Measurements from ENCODE around the gene TAF3.

TAF3 gene

GRCh38 chr10:7933262-7933661 is 115.0 kb downstream of the TAF3 start:
- no peaks in the 10 kb centered on the region for H3K4me1 ChIP-seq (ENCODE audit: insufficient read depth, insufficient read length)
- TF ChIP-seq SUZ12 (IDR thresholded peaks at IDR 0.05; ENCODE audit: extremely low read depth, insufficient read depth, insufficient read length) (no peak), ZNF274 (IDR thresholded peaks at IDR 0.05; ENCODE audit: low read depth, low read length) (no peak), YY1 (IDR thresholded peaks at IDR 0.05; ENCODE audit: insufficient read depth, insufficient read length) (no peak)
- H3K4me3 ChIP-seq (ENCODE audit: insufficient read length, low read depth), result no peak overlapping the region
- no peaks in the 10 kb centered on the region for H3K9me3 ChIP-seq (ENCODE audit: insufficient read depth, low read length)
- H3K27me3 ChIP-seq (ENCODE audit: insufficient read depth, insufficient read length), result no peaks in the 10 kb centered on the region
- H3K36me3 ChIP-seq (ENCODE audit: insufficient read depth, insufficient read length, low read length), result no peaks in the 10 kb centered on the region
- H3K9ac ChIP-seq (ENCODE audit: insufficient read length, low read depth), result no peak overlapping the region
- no peak for DNase-seq (ENCODE audit: low read depth, low spot score)

GRCh38 chr10:7933757-7934156 is 115.5 kb downstream of the TAF3 start:
- Histone ChIP-seq H3K4me1 (ENCODE audit: insufficient read depth, insufficient read length) (no peaks in the 10 kb centered on the region), H3K36me3 (ENCODE audit: insufficient read depth, insufficient read length, low read length) (no peaks in the 10 kb centered on the region), H3K9me3 (ENCODE audit: insufficient read depth, low read length) (no peaks in the 10 kb centered on the region), H3K27me3 (ENCODE audit: insufficient read depth, insufficient read length) (no peaks in the 10 kb centered on the region), H3K9ac (ENCODE audit: insufficient read length, low read depth) (no peak overlapping the region), H3K4me3 (ENCODE audit: insufficient read length, low read depth) (no peak overlapping the region)
- no peak for DNase-seq (ENCODE audit: low read depth, low spot score)
- TF ChIP-seq YY1 (IDR thresholded peaks at IDR 0.05; ENCODE audit: insufficient read depth, insufficient read length) (no peak), ZNF274 (IDR thresholded peaks at IDR 0.05; ENCODE audit: low read depth, low read length) (no peak), SUZ12 (IDR thresholded peaks at IDR 0.05; ENCODE audit: extremely low read depth, insufficient read depth, insufficient read length) (no peak)

- no peak for TF ChIP-seq ZNF274 (IDR thresholded peaks at IDR 0.05; ENCODE audit: low read depth, low read length)
- no peak for TF ChIP-seq SUZ12 (IDR thresholded peaks at IDR 0.05; ENCODE audit: extremely low read depth, insufficient read depth, insufficient read length)
- TF ChIP-seq YY1 (IDR thresholded peaks at IDR 0.05; ENCODE audit: insufficient read depth, insufficient read length), result no peak
- no peak for DNase-seq (ENCODE audit: low read depth, low spot score)
These were observed 119.1 kb downstream of the TAF3 start for GRCh38 chr10:7937315-7937945.

GRCh38 chr10:7941576-7941975 is 123.3 kb downstream of the TAF3 start:
- Histone ChIP-seq H3K9me3 (ENCODE audit: insufficient read depth, low read length) (no peaks in the 10 kb centered on the region), H3K27me3 (ENCODE audit: insufficient read depth, insufficient read length) (no peaks in the 10 kb centered on the region), H3K4me1 (ENCODE audit: insufficient read depth, insufficient read length) (peaks cover 4% of the 10 kb centered on the region), H3K9ac (ENCODE audit: insufficient read length, low read depth) (no peak overlapping the region), H3K36me3 (ENCODE audit: insufficient read depth, insufficient read length, low read length) (no peaks in the 10 kb centered on the region), H3K4me3 (ENCODE audit: insufficient read length, low read depth) (no peak overlapping the region)
- TF ChIP-seq ZNF274 (IDR thresholded peaks at IDR 0.05; ENCODE audit: low read depth, low read length), result no peak
- no peak for TF ChIP-seq YY1 (IDR thresholded peaks at IDR 0.05; ENCODE audit: insufficient read depth, insufficient read length)
- TF ChIP-seq SUZ12 (IDR thresholded peaks at IDR 0.05; ENCODE audit: extremely low read depth, insufficient read depth, insufficient read length), result no peak
- DNase-seq (ENCODE audit: low read depth, low spot score), result no peak

More at GRCh38 chr10:7937315-7937945, 119.1 kb downstream of the TAF3 start:
- Histone ChIP-seq H3K27me3 (ENCODE audit: insufficient read depth, insufficient read length) (no peaks in the 10 kb centered on the region), H3K9me3 (ENCODE audit: insufficient read depth, low read length) (no peaks in the 10 kb centered on the region), H3K36me3 (ENCODE audit: insufficient read depth, insufficient read length, low read length) (no peaks in the 10 kb centered on the region), H3K4me3 (ENCODE audit: insufficient read length, low read depth) (no peak overlapping the region), H3K9ac (ENCODE audit: insufficient read length, low read depth) (no peak overlapping the region), H3K4me1 (ENCODE audit: insufficient read depth, insufficient read length) (no peaks in the 10 kb centered on the region)

GRCh38 chr10:7942316-7942715 is 124.0 kb downstream of the TAF3 start:
- peaks cover 4% of the 10 kb centered on the region for H3K4me1 ChIP-seq (ENCODE audit: insufficient read depth, insufficient read length)
- DNase-seq (ENCODE audit: low read depth, low spot score), result no peak
- no peak overlapping the region for H3K9ac ChIP-seq (ENCODE audit: insufficient read length, low read depth)

GRCh38 chr10:7942859-7943258 is 124.6 kb downstream of the TAF3 start:
- H3K27me3 ChIP-seq (ENCODE audit: insufficient read depth, insufficient read length), result no peaks in the 10 kb centered on the region
- H3K4me1 ChIP-seq (ENCODE audit: insufficient read depth, insufficient read length), result peaks cover 4% of the 10 kb centered on the region
- H3K4me3 ChIP-seq (ENCODE audit: insufficient read length, low read depth), result no peak overlapping the region
- no peak for DNase-seq (ENCODE audit: low read depth, low spot score)
- H3K9ac ChIP-seq (ENCODE audit: insufficient read length, low read depth), result no peak overlapping the region
- H3K36me3 ChIP-seq (ENCODE audit: insufficient read depth, insufficient read length, low read length), result no peaks in the 10 kb centered on the region
- TF ChIP-seq ZNF274 (IDR thresholded peaks at IDR 0.05; ENCODE audit: low read depth, low read length) (no peak), YY1 (IDR thresholded peaks at IDR 0.05; ENCODE audit: insufficient read depth, insufficient read length) (no peak), SUZ12 (IDR thresholded peaks at IDR 0.05; ENCODE audit: extremely low read depth, insufficient read depth, insufficient read length) (no peak)
- H3K9me3 ChIP-seq (ENCODE audit: insufficient read depth, low read length), result no peaks in the 10 kb centered on the region

More at GRCh38 chr10:7942316-7942715, 124.0 kb downstream of the TAF3 start:
- Histone ChIP-seq H3K9me3 (ENCODE audit: insufficient read depth, low read length) (no peaks in the 10 kb centered on the region), H3K4me3 (ENCODE audit: insufficient read length, low read depth) (no peak overlapping the region), H3K36me3 (ENCODE audit: insufficient read depth, insufficient read length, low read length) (no peaks in the 10 kb centered on the region), H3K27me3 (ENCODE audit: insufficient read depth, insufficient read length) (no peaks in the 10 kb centered on the region)
- TF ChIP-seq ZNF274 (IDR thresholded peaks at IDR 0.05; ENCODE audit: low read depth, low read length) (no peak), SUZ12 (IDR thresholded peaks at IDR 0.05; ENCODE audit: extremely low read depth, insufficient read depth, insufficient read length) (no peak), YY1 (IDR thresholded peaks at IDR 0.05; ENCODE audit: insufficient read depth, insufficient read length) (no peak)

- Histone ChIP-seq H3K4me1 (ENCODE audit: insufficient read depth, insufficient read length) (peaks cover 4% of the 10 kb centered on the region), H3K9ac (ENCODE audit: insufficient read length, low read depth) (no peak overlapping the region), H3K4me3 (ENCODE audit: insufficient read length, low read depth) (no peak overlapping the region), H3K36me3 (ENCODE audit: insufficient read depth, insufficient read length, low read length) (no peaks in the 10 kb centered on the region), H3K27me3 (ENCODE audit: insufficient read depth, insufficient read length) (no peaks in the 10 kb centered on the region), H3K9me3 (ENCODE audit: insufficient read depth, low read length) (no peaks in the 10 kb centered on the region)
- DNase-seq (ENCODE audit: low read depth, low spot score), result no peak
- no peak for TF ChIP-seq ZNF274 (IDR thresholded peaks at IDR 0.05; ENCODE audit: low read depth, low read length)
- no peak for TF ChIP-seq YY1 (IDR thresholded peaks at IDR 0.05; ENCODE audit: insufficient read depth, insufficient read length)
These were observed 125.8 kb downstream of the TAF3 start for GRCh38 chr10:7944215-7944480.

Measured in NT2/D1 (cell line).